Dedifferentiated amniotic fluid mesenchymal stem cell (primary cell): Measurements from ENCODE around the gene CTAGE4.
"Not testable (repeated sequence)": the region's sequence is repeated elsewhere in the genome, so short reads cannot be mapped to it uniquely, and the experiment has no call there.

Source experiments
- DNase-seq: peaks from one replicate; pipeline ENCODE4 v3.0.0-alpha.2; 2016; ENCODE audit errors: extremely low spot score

The CTAGE4 gene

DNA sequence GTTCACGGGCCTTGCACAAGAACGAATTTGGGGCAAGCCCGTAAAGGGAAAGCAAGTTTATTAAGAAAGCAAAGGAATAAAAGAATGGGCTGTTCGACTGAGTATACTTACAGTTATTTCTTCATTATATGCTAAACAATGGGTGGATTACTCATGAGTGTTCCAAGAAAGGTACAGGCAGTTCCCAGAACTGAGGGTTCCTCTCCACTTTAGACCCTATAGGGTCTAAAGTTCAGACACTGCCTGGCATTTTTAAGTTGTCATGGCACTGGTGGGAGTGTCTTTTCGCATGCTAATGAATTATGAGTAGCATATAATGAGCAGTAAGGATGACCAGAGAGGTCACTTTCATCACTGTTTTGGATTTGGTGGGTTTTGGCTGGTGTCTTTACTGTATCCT, 22.0 kb downstream of the CTAGE4 start:
- not testable (repeated sequence) for DNase-seq

DNA sequence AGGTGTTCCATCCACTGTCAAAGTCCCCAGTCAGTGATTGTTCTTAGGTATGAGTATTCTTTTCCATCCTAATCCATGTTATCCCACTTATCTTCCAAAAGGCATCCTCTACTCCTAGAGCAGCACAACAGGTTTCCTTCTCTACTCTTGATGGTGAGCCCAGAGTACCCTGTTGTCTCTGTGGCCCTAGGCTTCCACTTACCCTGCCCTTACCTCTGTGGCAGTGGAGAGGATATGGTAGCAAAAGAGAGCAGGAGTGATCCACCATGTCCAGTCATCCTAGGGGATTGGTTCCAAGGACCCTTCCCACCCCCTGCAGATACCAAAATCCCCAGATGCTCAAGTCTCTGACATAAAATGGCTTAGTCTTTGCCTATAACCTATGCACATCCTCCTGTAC, 33.9 kb downstream of the CTAGE4 start:
- not testable (repeated sequence) for DNase-seq

DNA sequence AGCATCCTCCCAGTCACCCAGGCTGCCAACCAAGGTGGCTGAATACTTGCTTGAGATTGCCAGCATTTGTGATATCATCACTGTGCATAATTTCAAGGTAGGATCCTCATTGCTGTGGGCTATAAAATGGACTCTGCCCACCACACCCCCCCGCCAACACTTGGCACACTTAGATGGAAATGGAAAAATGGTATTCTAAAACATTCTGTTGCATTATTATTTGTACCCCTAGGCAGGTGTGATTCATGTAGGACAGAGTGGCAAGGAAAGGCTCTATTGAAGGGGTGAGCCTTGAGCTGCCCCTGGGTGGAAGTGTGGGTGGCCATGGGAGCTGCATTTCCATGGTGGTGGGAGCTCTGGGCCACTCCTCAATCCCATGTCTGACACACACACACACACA, 35.3 kb downstream of the CTAGE4 start:
- DNase-seq: not testable (repeated sequence)

DNA sequence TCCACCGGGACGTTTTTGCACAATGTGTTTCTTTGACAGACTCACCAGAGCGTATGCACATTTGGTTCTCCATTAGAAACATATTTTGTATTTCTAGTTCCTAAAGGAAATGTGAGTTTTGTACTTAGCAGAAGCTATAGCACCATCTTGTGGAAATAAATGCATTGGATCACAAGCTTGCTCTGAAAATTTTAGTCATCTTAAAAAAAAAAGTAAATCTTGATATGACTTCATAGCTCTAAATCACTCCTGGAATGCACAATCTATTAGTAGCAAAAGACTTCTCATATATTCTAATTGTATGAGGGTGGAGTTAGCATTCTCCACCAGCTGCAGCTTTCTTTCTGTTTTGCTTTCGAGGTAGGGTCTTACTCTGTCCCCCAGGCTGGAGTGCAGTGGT, 35.9 kb downstream of the CTAGE4 start:
- not testable (repeated sequence) for DNase-seq

DNA sequence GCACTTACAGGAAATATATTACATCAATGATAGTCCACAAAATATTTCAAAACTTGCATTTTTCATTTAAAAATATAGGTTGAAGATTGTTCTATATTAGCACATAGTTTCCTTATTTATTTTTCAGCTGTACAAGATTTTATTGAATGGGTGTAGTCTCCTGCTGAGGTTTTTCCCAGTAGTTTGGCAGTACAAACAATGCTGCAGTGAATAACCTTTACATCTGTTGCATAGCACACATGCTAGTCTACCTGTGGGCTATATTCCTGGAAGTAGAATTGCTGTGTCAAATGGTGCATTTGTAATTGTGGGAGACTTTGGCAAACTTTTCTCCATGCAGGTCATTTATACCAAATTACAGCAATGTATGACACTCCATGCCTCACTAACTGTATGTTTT, 37.3 kb downstream of the CTAGE4 start:
- not testable (repeated sequence) for DNase-seq

DNA sequence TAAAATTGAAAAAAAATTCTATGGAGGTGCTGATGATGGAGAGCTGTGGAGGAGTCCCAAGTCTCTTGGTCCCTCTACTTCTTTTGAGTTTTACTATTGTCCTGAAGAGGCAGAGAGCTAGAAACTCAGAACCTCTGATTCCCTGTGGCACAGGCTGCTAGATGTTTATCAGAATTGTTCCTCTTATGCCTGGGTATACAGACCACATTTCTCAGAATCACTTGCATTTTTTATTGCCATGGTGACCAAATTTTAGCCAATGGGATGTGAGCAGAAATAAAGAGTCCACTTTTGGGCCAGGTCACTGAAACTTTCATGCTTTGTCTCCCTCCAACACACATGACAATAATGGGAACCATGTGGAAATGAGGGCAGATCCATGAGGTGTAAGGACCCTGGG, 40.4 kb downstream of the CTAGE4 start:
- DNase-seq: not testable (repeated sequence)

DNA sequence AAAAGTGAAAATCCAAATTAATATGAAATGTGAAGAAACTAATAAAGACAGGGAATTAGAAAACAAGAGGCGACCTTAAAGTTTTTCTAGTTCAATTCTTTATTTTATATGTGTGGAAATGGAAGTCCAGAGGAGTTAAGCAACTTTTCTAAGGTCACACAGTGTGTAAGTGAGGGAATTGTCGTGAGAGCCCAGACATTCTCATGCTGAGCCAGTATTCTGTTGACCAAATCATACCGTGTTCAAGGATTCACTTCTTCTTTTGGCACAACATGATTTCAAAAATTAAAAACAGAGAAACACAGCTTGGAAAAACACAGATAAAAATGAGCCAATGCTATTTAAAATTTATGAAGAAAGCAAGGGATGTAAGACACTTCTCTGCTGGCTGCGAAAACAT, 43.6 kb downstream of the CTAGE4 start:
- not testable (repeated sequence) for DNase-seq

DNA sequence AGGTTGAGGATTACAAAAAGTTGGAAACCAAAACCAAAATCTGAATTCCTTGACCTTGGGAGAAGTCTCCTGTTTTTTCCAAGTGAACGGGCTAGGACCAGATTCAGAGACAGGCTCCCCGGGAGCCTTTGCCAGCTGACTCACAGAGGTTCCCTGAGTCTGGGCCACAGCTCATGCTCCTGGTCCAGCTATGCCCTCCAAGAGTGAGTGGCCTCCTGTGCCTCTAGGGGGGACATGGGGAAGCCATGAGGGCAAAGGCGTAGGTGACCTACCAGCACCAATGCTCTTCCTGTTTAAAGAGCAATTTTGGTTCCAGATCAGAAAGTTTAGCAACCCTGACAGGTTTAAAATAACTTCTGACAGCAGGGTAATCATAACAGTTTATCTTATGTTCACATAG, 45.5 kb downstream of the CTAGE4 start:
- not testable (repeated sequence) for DNase-seq

DNA sequence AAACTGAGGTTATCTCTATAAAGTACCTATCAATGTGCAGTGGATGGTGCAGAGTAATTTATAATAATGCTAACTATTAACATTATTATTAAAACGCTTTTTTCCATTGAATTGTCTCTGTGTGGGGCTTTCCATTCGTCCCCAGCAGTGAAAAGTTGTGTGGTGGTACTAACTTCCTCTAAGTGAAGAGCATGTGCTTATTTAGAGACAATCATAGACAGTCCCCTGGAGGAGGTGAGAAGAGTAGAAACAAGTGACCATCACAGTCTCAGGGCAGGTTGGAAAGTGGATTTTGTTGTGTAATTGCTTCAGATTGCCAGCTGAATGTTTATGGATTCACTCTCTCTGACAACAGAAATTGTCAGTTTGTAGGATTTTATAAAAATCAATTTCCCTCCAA, 47.8 kb downstream of the CTAGE4 start:
- DNase-seq: not testable (repeated sequence)

DNA sequence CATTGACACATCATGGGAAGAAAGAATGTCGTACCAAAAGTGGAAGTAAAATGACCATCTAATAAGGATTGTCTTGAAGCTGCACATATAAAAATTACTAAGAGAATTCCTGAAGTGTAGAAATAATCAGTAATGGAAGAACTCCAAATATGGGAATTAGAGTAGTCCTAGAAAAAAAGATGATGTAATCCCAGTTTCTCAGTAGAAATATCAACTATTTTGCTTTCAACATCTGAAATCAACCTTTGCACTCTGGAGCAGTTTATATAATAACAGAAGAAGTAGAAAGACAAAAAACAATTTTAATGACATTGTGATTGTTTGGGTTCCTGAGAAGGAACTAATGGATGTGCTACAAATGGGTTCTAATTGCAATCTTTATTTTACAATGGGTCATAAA, 49.8 kb downstream of the CTAGE4 start:
- not testable (repeated sequence) for DNase-seq
